Panc1 (cell line): ENCODE results near the gene ERC2. TPM values are rescaled to one million over a fixed set of nuclear protein-coding genes. Genes with fewer than 3 reads are reported as not detected.

Experiments
- ATAC-seq: fragments of 200-7000 bp; cut with Tn5 transposase; 2 replicates; pipeline ENCODE4 v1.9.1; 2020; ENCODE audit warnings: mild to moderate bottlenecking, moderate library complexity
- BruUV-seq: library from RNA; stranded (reverse); fragments of 400-500 nt; replicated peaks from 2 replicates; lab custom pipeline; 2021; lab: Mats Ljungman, UMichigan
- CTCF ChIA-PET: fragments of 300-600 bp; sonication (Branson Sonifier 250); formaldehyde crosslinking; loops from one replicate; lab custom pipeline; 2022; ENCODE audit warnings: antibody characterized with exemption; lab: Charles Lee
- POLR2A ChIA-PET: fragments of 300-600 bp; sonication (Branson Sonifier 250); formaldehyde crosslinking; loops from one replicate; lab custom pipeline; 2022; ENCODE audit warnings: antibody characterized with exemption; lab: Charles Lee
- DNase-seq: peaks from one replicate; pipeline ENCODE4 v3.0.0-alpha.2; 2010; ENCODE audit warnings: low read depth, low spot score
- H3K27ac ChIP-seq: 2 replicates; pipeline ENCODE4 v1.5.1; 2011; ENCODE audit warnings: mild to moderate bottlenecking, low read length, inconsistent platforms
- H3K27me3 ChIP-seq: fragments of 200-500 bp; sonication (Bioruptor generic); 2 replicates; pipeline ENCODE4 v1.6.0; 2014; ENCODE audit warnings: low read length, inconsistent platforms; ENCODE audit not compliant: control insufficient read depth, insufficient read depth
- H3K36me3 ChIP-seq: fragments of 200-500 bp; sonication (Bioruptor generic); 2 replicates; pipeline ENCODE4 v1.5.1; 2014; ENCODE audit warnings: inconsistent platforms, mild to moderate bottlenecking, low read length, moderate library complexity; ENCODE audit not compliant: control insufficient read depth, insufficient read depth
- H3K4me1 ChIP-seq: 2 replicates; pipeline ENCODE4 v1.5.1; 2011; ENCODE audit warnings: inconsistent platforms, mild to moderate bottlenecking, low read length, moderate library complexity; ENCODE audit not compliant: control insufficient read depth, insufficient read depth
- H3K4me3 ChIP-seq, 2 experiments: 2 replicates each; pipeline ENCODE4 v1.5.1; 2011 to 2012; ENCODE audit warnings: low read depth in 2 of 2, low read length in 2 of 2, mild to moderate bottlenecking in 2 of 2, inconsistent platforms in 1 of 2, moderate library complexity in 1 of 2
- H3K9me3 ChIP-seq: fragments of 200-500 bp; sonication (Bioruptor generic); 2 replicates; pipeline ENCODE4 v1.5.1; 2014; ENCODE audit warnings: low read depth, mild to moderate bottlenecking, inconsistent platforms, low read length, moderate library complexity; ENCODE audit not compliant: control insufficient read depth, insufficient read depth
- CTCF ChIP-seq: fragments of 450-650 bp; IDR thresholded peaks from 2 replicates; pipeline ENCODE4 v1.5.1; 2017; ENCODE audit warnings: mild to moderate bottlenecking
- POLR2AphosphoS5 ChIP-seq: IDR thresholded peaks from 2 replicates; pipeline ENCODE4 v1.6.1; 2012; ENCODE audit warnings: mild to moderate bottlenecking, low read depth, low read length, moderate library complexity
- REST ChIP-seq, 2 experiments: IDR thresholded peaks; 2 replicates each; pipeline ENCODE4 v1.6.1; 2011 to 2012; ENCODE audit warnings: low read depth in 2 of 2, control low read depth in 1 of 2, low read length in 1 of 2, mild to moderate bottlenecking in 1 of 2, moderate library complexity in 1 of 2; ENCODE audit not compliant: insufficient read depth in 1 of 2
- SIN3A ChIP-seq: IDR thresholded peaks from 2 replicates; pipeline ENCODE4 v1.6.1; 2012; ENCODE audit warnings: low read depth, mild to moderate bottlenecking, low read length, moderate library complexity, borderline replicate concordance; ENCODE audit not compliant: insufficient read depth
- TCF7L2 ChIP-seq: IDR thresholded peaks from 2 replicates; pipeline ENCODE4 v1.6.1; 2011; ENCODE audit warnings: mild to moderate bottlenecking, low read depth, low read length, inconsistent platforms
- in situ Hi-C: cut with HindIII; loops from 2 replicates; pipeline ENCODE4 v1.10.0; 2016; ENCODE audit warnings: low sequenced_read_pairs, low pct_unique_long_range_greater_than_20kb
- intact Hi-C: fragments of 100-400 bp; cut with micrococcal nuclease; formaldehyde crosslinking; loops from one replicate; pipeline ENCODE4 v1.10.0; 2022; ENCODE audit not compliant: unreplicated experiment
- total RNA-seq: library from RNA; stranded (reverse); gene quantifications from one replicate; pipeline ENCODE4 v1.2.1, GENCODE V29; 2021; ENCODE audit not compliant: unreplicated experiment

The ERC2 gene
- total RNA-seq, 1 experiment from 2014 or later = 0.33 TPM

GRCh38 chr3:55617385-55617784 is 850.9 kb downstream of the ERC2 start:
- CTCF ChIA-PET = no interaction called here

GRCh38 chr3:55616803-55617202 is 851.5 kb downstream of the ERC2 start:
- BruUV-seq = no TSS peak
- no peak overlapping the region for H3K4me3 ChIP-seq
- no peak for DNase-seq
- ChIA-PET POLR2A (no interaction called here), CTCF (no interaction called here)
- no peak overlapping the region for H3K27ac ChIP-seq
- in situ Hi-C loops (no loop called here), intact Hi-C loops (no loop called here)
- ATAC-seq = no peak
- no peaks in the 10 kb centered on the region for H3K4me1 ChIP-seq
- TF ChIP-seq TCF7L2 = no peak
- TF ChIP-seq POLR2AphosphoS5 = no peak
- no peak for TF ChIP-seq CTCF
- TF ChIP-seq REST (IDR thresholded peaks at IDR 0.05; ENCODE audit: insufficient read depth in 1 of 2, low read depth in 2 of 2, low read length in 1 of 2) = no peak
- no peak for TF ChIP-seq SIN3A
- H3K9me3 ChIP-seq = no peaks in the 10 kb centered on the region
- no peaks in the 10 kb centered on the region for H3K36me3 ChIP-seq
- H3K27me3 ChIP-seq = no peaks in the 10 kb centered on the region

More at GRCh38 chr3:55617385-55617784, 850.9 kb downstream of the ERC2 start:
- Histone ChIP-seq H3K9me3 (no peaks in the 10 kb centered on the region), H3K36me3 (no peaks in the 10 kb centered on the region), H3K4me3 (no peak overlapping the region), H3K27me3 (no peaks in the 10 kb centered on the region), H3K4me1 (no peaks in the 10 kb centered on the region), H3K27ac (no peak overlapping the region)
- in situ Hi-C loops = no loop called here
- TF ChIP-seq CTCF (no peak), SIN3A (no peak), TCF7L2 (no peak), REST (IDR thresholded peaks at IDR 0.05; ENCODE audit: insufficient read depth in 1 of 2, low read depth in 2 of 2, low read length in 1 of 2) (no peak), POLR2AphosphoS5 (no peak)
- no peak for DNase-seq
- no TSS peak for BruUV-seq
- no peak for ATAC-seq
- intact Hi-C loops = no loop called here
- POLR2A ChIA-PET = no interaction called here
